ENCODE results near the gene MGAT4C. TPM values are rescaled to one million over a fixed set of nuclear protein-coding genes. Genes with fewer than 3 reads are reported as not detected.

The MGAT4C gene
- total and polyA plus RNA-seq, 2 of the 8 experiments (the other 6 are each of a cell fraction or from before 2014, with no cell fraction given) = 1.6 to 2.5 TPM

DNA sequence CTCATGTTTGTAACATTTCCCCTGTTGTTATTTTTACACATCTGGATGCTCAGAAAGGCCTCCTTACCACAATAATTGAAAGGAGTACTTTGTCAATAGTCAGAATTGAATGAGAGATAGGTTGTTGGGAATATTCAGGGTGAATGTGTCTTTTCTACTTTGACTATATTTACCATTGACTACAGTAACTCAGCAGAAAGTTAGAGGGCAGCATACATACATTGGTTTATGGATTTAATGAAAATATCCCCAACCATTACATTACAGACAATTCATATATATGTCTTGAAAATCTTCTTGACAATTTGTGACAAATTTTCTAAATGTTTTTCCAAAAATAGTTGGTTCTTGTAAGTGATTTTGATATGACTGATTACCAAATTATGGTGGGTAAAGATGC is 284.4 kb downstream of the MGAT4C start (continued):
- TF ChIP-seq, protein P1, sequence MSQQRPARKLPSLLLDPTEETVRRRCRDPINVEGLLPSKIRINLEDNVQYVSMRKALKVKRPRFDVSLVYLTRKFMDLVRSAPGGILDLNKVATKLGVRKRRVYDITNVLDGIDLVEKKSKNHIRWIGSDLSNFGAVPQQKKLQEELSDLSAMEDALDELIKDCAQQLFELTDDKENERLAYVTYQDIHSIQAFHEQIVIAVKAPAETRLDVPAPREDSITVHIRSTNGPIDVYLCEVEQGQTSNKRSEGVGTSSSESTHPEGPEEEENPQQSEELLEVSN (IDR thresholded peaks at IDR 0.05) = no peak
- TF ChIP-seq GABPA (IDR thresholded peaks at IDR 0.05; ENCODE audit: borderline replicate concordance, insufficient read depth, low read length) (no peak), POLR2AphosphoS5 (IDR thresholded peaks at IDR 0.05; ENCODE audit: low read depth, low read length) (no peak), ASH2L (IDR thresholded peaks at IDR 0.05; ENCODE audit: low read length) (no peak), SAP30 (IDR thresholded peaks at IDR 0.05; ENCODE audit: insufficient read depth, insufficient replicate concordance, low read length) (no peak), RBBP5 (IDR thresholded peaks at IDR 0.05; ENCODE audit: borderline replicate concordance, low read depth, low read length) (no peak)

Data from H1 (cell line).